Astrocyte (in vitro differentiated cells and primary cell): ENCODE measurements around the gene PDGFA.

Source experiments
- CTCF ChIP-seq: IDR thresholded peaks from 2 replicates; pipeline ENCODE4 v1.5.1; 2011; ENCODE audit warnings: low read depth, mild to moderate bottlenecking, inconsistent platforms, low read length, moderate library complexity; ENCODE audit not compliant: insufficient read depth
- EZH2 ChIP-seq: IDR thresholded peaks from 2 replicates; pipeline ENCODE4 v1.6.1; 2012; ENCODE audit warnings: mild to moderate bottlenecking, low read length, inconsistent platforms; ENCODE audit not compliant: insufficient read depth

GRCh38 chr7:463362-463781, 56.3 kb downstream of the PDGFA start:
- TF ChIP-seq CTCF (no peak), EZH2 (no peak)
